ENCODE results near the gene BRAT1. TPM values are rescaled to one million over a fixed set of nuclear protein-coding genes. Genes with fewer than 3 reads are reported as not detected.

BRAT1 gene
- total RNA-seq, 1 donor from 2014 or later = 19.7 TPM

DNA sequence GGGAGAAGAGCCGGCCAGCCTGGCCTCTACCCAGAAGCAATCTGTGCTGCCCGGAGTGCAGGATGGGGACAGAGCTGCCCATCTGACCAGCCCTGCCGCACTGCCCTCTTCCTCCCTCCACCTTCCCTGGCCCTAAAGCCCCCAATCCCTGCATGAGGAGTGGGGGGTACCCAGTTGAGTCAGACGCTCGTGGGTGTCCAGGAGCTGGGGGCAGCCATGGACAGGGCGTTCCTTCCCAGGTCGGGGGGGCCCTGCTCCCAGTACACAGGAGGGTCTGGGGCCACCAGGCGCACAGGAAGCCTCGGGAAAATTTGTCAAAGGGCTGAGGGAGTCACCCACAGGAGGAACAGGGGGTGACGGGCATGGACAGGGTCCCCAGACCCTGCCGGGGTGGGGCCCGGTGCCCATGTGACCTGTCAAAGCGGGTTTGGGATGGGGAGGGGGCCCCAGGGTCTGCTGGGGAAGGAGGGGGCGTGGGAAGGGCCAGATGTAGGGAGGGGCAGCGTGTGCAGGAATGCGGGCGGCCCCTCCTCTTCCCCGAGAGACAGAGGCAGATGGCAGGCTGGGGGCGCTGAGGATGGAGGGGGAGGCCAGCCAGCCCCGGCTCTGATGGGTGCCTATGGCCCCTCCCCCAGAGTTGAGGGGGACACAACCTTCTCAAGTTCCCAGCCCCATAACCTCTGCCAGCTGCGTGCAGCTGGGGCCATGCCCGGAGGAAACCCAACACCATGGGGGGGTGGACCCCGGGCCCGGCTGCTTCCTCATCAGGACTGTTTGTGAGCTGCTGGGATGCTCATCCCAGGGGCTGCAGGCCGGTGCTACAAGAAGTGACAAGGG is 57.6 kb downstream of the BRAT1 start:
- no peak overlapping the region for H3K27ac Mint-ChIP-seq (ENCODE audit: unreplicated experiment)
- no peak overlapping the region for H3K4me3 Mint-ChIP-seq (ENCODE audit: unreplicated experiment)
- H3K9me3 ChIP-seq (ENCODE audit: insufficient read depth, low read depth, low read length) = no peaks in the 10 kb centered on the region
- H3K36me3 Mint-ChIP-seq (ENCODE audit: low read depth, unreplicated experiment) = no peaks in the 10 kb centered on the region
- H3K4me2 ChIP-seq (ENCODE audit: low read length) = no peak overlapping the region
- H3K27ac ChIP-seq (ENCODE audit: low read depth, low read length) = no peak overlapping the region
- TF ChIP-seq, protein P1, sequence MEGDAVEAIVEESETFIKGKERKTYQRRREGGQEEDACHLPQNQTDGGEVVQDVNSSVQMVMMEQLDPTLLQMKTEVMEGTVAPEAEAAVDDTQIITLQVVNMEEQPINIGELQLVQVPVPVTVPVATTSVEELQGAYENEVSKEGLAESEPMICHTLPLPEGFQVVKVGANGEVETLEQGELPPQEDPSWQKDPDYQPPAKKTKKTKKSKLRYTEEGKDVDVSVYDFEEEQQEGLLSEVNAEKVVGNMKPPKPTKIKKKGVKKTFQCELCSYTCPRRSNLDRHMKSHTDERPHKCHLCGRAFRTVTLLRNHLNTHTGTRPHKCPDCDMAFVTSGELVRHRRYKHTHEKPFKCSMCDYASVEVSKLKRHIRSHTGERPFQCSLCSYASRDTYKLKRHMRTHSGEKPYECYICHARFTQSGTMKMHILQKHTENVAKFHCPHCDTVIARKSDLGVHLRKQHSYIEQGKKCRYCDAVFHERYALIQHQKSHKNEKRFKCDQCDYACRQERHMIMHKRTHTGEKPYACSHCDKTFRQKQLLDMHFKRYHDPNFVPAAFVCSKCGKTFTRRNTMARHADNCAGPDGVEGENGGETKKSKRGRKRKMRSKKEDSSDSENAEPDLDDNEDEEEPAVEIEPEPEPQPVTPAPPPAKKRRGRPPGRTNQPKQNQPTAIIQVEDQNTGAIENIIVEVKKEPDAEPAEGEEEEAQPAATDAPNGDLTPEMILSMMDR (IDR thresholded peaks at IDR 0.05; ENCODE audit: insufficient read depth, low read depth, low read length) = no peak
- no peak for TF ChIP-seq EZH2 (IDR thresholded peaks at IDR 0.05; ENCODE audit: insufficient read depth, low read length)
- H3K27me3 ChIP-seq (ENCODE audit: insufficient read depth, low read length) = no peaks in the 10 kb centered on the region
- H3K36me3 ChIP-seq (ENCODE audit: insufficient read depth, low read length) = no peaks in the 10 kb centered on the region
- FAIRE-seq = no peak
- no peak overlapping the region for H3K4me3 ChIP-seq (ENCODE audit: insufficient read depth, low read depth, low read length)
- peaks cover 17% of the 10 kb centered on the region for H3K27me3 Mint-ChIP-seq (ENCODE audit: low read depth, unreplicated experiment)
- H2AFZ ChIP-seq (ENCODE audit: low read depth, low read length) = no peak overlapping the region
- no peaks in the 10 kb centered on the region for H3K9me3 Mint-ChIP-seq (ENCODE audit: unreplicated experiment)
- no peaks in the 10 kb centered on the region for H3K79me2 ChIP-seq (ENCODE audit: insufficient read depth, low read length)
- H3K4me1 ChIP-seq (ENCODE audit: insufficient read depth, low read length) = peaks cover 10% of the 10 kb centered on the region
- H3K4me1 Mint-ChIP-seq (ENCODE audit: low read depth, unreplicated experiment) = peaks cover 2% of the 10 kb centered on the region
- no peak overlapping the region for H3K9ac ChIP-seq (ENCODE audit: low read length)
- no peak for DNase-seq (ENCODE audit: low read depth)
- no peaks in the 10 kb centered on the region for H4K20me1 ChIP-seq (ENCODE audit: insufficient read depth, low read length)

- Histone ChIP-seq H3K4me1 (ENCODE audit: insufficient read depth, low read length) (peaks cover 10% of the 10 kb centered on the region), H3K4me2 (ENCODE audit: low read length) (no peak overlapping the region), H3K27me3 (ENCODE audit: insufficient read depth, low read length) (no peaks in the 10 kb centered on the region), H3K4me3 (ENCODE audit: insufficient read depth, low read depth, low read length) (no peak overlapping the region), H3K9ac (ENCODE audit: low read length) (no peak overlapping the region), H3K36me3 (ENCODE audit: insufficient read depth, low read length) (no peaks in the 10 kb centered on the region), H3K9me3 (ENCODE audit: insufficient read depth, low read depth, low read length) (no peaks in the 10 kb centered on the region), H2AFZ (ENCODE audit: low read depth, low read length) (no peak overlapping the region), H3K79me2 (ENCODE audit: insufficient read depth, low read length) (no peaks in the 10 kb centered on the region), H3K27ac (ENCODE audit: low read depth, low read length) (no peak overlapping the region), H4K20me1 (ENCODE audit: insufficient read depth, low read length) (no peaks in the 10 kb centered on the region)
- Mint-ChIP-seq H3K4me3 (ENCODE audit: unreplicated experiment) (no peak overlapping the region), H3K36me3 (ENCODE audit: low read depth, unreplicated experiment) (no peaks in the 10 kb centered on the region), H3K9me3 (ENCODE audit: unreplicated experiment) (no peaks in the 10 kb centered on the region), H3K27ac (ENCODE audit: unreplicated experiment) (no peak overlapping the region), H3K27me3 (ENCODE audit: low read depth, unreplicated experiment) (peaks cover 17% of the 10 kb centered on the region), H3K4me1 (ENCODE audit: low read depth, unreplicated experiment) (peaks cover 2% of the 10 kb centered on the region)
- TF ChIP-seq, protein P1 (IDR thresholded peaks at IDR 0.05; ENCODE audit: insufficient read depth, low read depth, low read length) = no peak
- TF ChIP-seq EZH2 (IDR thresholded peaks at IDR 0.05; ENCODE audit: insufficient read depth, low read length) = no peak
- FAIRE-seq (no peak), DNase-seq (ENCODE audit: low read depth) (no peak)
Measured at GRCh38 chr7:2497065-2497464, 58.3 kb downstream of the BRAT1 start.

GRCh38 chr7:2496375-2496774 is 58.9 kb downstream of the BRAT1 start:
- no peak overlapping the region for H2AFZ ChIP-seq (ENCODE audit: low read depth, low read length)
- FAIRE-seq (no peak), DNase-seq (ENCODE audit: low read depth) (no peak)
- no peak overlapping the region for H3K4me2 ChIP-seq (ENCODE audit: low read length)
- no peak overlapping the region for H3K4me3 Mint-ChIP-seq (ENCODE audit: unreplicated experiment)
- no peak overlapping the region for H3K9ac ChIP-seq (ENCODE audit: low read length)
- H3K4me3 ChIP-seq (ENCODE audit: insufficient read depth, low read depth, low read length) = no peak overlapping the region
- H3K79me2 ChIP-seq (ENCODE audit: insufficient read depth, low read length) = no peaks in the 10 kb centered on the region
- peaks cover 2% of the 10 kb centered on the region for H3K4me1 Mint-ChIP-seq (ENCODE audit: low read depth, unreplicated experiment)
- no peaks in the 10 kb centered on the region for H3K27me3 ChIP-seq (ENCODE audit: insufficient read depth, low read length)
- H3K27ac ChIP-seq (ENCODE audit: low read depth, low read length) = no peak overlapping the region
- peaks cover 17% of the 10 kb centered on the region for H3K27me3 Mint-ChIP-seq (ENCODE audit: low read depth, unreplicated experiment)
- no peaks in the 10 kb centered on the region for H4K20me1 ChIP-seq (ENCODE audit: insufficient read depth, low read length)
- H3K4me1 ChIP-seq (ENCODE audit: insufficient read depth, low read length) = peaks cover 10% of the 10 kb centered on the region
- TF ChIP-seq, protein P1 (IDR thresholded peaks at IDR 0.05; ENCODE audit: insufficient read depth, low read depth, low read length) = no peak
- no peak for TF ChIP-seq EZH2 (IDR thresholded peaks at IDR 0.05; ENCODE audit: insufficient read depth, low read length)
- H3K36me3 ChIP-seq (ENCODE audit: insufficient read depth, low read length) = no peaks in the 10 kb centered on the region
- no peaks in the 10 kb centered on the region for H3K9me3 ChIP-seq (ENCODE audit: insufficient read depth, low read depth, low read length)
- H3K9me3 Mint-ChIP-seq (ENCODE audit: unreplicated experiment) = peaks cover 1% of the 10 kb centered on the region
- no peaks in the 10 kb centered on the region for H3K36me3 Mint-ChIP-seq (ENCODE audit: low read depth, unreplicated experiment)
- H3K27ac Mint-ChIP-seq (ENCODE audit: unreplicated experiment) = no peak overlapping the region

Measured in astrocyte (in vitro differentiated cells and primary cell).